MCF 10A (cell line): ENCODE measurements around the gene POU3F1. TPM values are rescaled to one million over a fixed set of nuclear protein-coding genes. Genes with fewer than 3 reads are reported as not detected.

ENCODE experiments used
- Bru-seq: library from RNA; stranded (reverse); fragments of 400-500 nt; gene quantifications from one replicate; lab custom pipeline; 2021; lab: Mats Ljungman, UMichigan
- BruChase-seq, 2 experiments: library from RNA; stranded (reverse); fragments of 400-500 nt; gene quantifications; one replicate each; lab custom pipeline; 2021; lab: Mats Ljungman, UMichigan
- BruUV-seq: library from RNA; stranded (reverse); fragments of 400-500 nt; replicated peaks from 2 replicates; lab custom pipeline; 2021; lab: Mats Ljungman, UMichigan
- CTCF ChIA-PET: fragments of 300-600 bp; sonication (Branson Sonifier 250); formaldehyde crosslinking; extraction: SDS; loops from one replicate; lab custom pipeline; 2021; ENCODE audit warnings: antibody characterized with exemption, inconsistent platforms; lab: Yijun Ruan, JAX
- POLR2A ChIA-PET: fragments of 300-600, 350-650 bp; sonication (Branson Sonifier 250); formaldehyde crosslinking; extraction: SDS; loops from one replicate; lab custom pipeline; 2020; ENCODE audit warnings: antibody characterized with exemption, inconsistent platforms; lab: Yijun Ruan, JAX
- DNase-seq: peaks from one replicate; pipeline ENCODE4 v3.0.0-alpha.2; 2018; ENCODE audit not compliant: unreplicated experiment
- H3K27ac Mint-ChIP-seq: one replicate; pipeline ENCODE4 v1.8.0; 2022; ENCODE audit warnings: mild to moderate bottlenecking, low read depth, mixed read lengths; ENCODE audit not compliant: unreplicated experiment
- H3K27me3 Mint-ChIP-seq: one replicate; pipeline ENCODE4 v1.8.0; 2022; ENCODE audit warnings: mixed read lengths; ENCODE audit not compliant: insufficient read depth, unreplicated experiment
- H3K36me3 Mint-ChIP-seq: one replicate; pipeline ENCODE4 v1.8.0; 2022; ENCODE audit warnings: mild to moderate bottlenecking, moderate library complexity, mixed read lengths; ENCODE audit not compliant: insufficient read depth, unreplicated experiment
- H3K4me1 Mint-ChIP-seq: one replicate; pipeline ENCODE4 v1.8.0; 2022; ENCODE audit warnings: mixed read lengths; ENCODE audit not compliant: insufficient read depth, unreplicated experiment
- H3K4me3 Mint-ChIP-seq: one replicate; pipeline ENCODE4 v1.8.0; 2022; ENCODE audit warnings: mild to moderate bottlenecking, moderate library complexity, mixed read lengths; ENCODE audit not compliant: unreplicated experiment
- H3K9me3 Mint-ChIP-seq: one replicate; pipeline ENCODE4 v1.8.0; 2022; ENCODE audit warnings: mixed read lengths; ENCODE audit not compliant: unreplicated experiment
- intact Hi-C: fragments of 100-400 bp; cut with micrococcal nuclease; formaldehyde crosslinking; loops from 2 replicates; pipeline ENCODE4 v1.14.1; 2022
- long read RNA-seq: library from polyadenylated mRNA; stranded (forward); transcript quantifications from one replicate; pipeline ENCODE4 v2.0.0, GENCODE V29; 2022
- total RNA-seq: library from RNA; stranded (reverse); gene quantifications from 2 replicates; pipeline ENCODE4 v1.2.3, GENCODE V29; 2022
- TF ChIP-seq, protein P1 (sequence below): fragments of 200-600 bp; IDR thresholded peaks from one replicate; pipeline ENCODE4 v1.8.0; 2022; ENCODE audit warnings: antibody characterized with exemption, mild to moderate bottlenecking; ENCODE audit not compliant: unreplicated experiment

Gene POU3F1
- total RNA-seq, result 0.14 TPM in 1 of 2 replicates, not detected in the other
- not detected for Bru-seq, nascent RNA
- BruChase-seq, experiment 1, labeled RNA remaining after a 6-hour chase, result percentile 4 among the genes with signal in this experiment
- BruChase-seq, experiment 2, labeled RNA remaining after a 2-hour chase, result not detected
- long read RNA-seq, result 0 reads

DNA sequence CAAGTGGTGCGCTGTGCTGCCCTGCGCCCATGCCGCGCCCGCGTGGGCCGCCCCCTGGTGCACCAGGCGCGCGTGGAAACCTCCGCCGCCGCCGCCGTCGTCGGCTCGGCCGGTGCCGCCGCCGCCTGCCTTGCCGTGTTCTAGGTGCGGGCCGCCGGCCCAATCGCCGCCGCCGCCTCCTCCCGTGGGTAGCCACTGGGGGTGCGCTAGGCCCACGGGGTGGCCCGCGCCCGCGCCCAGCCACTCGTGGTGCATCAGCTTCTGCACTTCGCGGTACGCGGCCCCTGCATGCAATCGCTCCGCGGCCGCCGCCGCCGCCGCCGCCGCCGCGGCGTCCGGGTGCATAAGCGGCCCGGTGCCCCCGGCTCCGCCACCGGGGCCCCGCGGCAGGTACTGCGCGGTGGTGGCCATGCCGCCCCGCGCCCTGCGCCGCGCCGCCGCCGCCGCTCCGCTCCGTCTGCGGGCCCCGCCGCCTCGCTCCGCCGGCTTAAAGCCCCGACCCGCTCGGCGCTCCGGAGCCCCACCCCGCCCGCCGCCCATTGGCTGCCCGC lies at the start of gene POU3F1:
Gene POU3F1 (minus strand): TSS at position 461 of the 551 bp plus-strand sequence. CDS start 50 bp downstream, at position 411.
- TF ChIP-seq, protein P1, sequence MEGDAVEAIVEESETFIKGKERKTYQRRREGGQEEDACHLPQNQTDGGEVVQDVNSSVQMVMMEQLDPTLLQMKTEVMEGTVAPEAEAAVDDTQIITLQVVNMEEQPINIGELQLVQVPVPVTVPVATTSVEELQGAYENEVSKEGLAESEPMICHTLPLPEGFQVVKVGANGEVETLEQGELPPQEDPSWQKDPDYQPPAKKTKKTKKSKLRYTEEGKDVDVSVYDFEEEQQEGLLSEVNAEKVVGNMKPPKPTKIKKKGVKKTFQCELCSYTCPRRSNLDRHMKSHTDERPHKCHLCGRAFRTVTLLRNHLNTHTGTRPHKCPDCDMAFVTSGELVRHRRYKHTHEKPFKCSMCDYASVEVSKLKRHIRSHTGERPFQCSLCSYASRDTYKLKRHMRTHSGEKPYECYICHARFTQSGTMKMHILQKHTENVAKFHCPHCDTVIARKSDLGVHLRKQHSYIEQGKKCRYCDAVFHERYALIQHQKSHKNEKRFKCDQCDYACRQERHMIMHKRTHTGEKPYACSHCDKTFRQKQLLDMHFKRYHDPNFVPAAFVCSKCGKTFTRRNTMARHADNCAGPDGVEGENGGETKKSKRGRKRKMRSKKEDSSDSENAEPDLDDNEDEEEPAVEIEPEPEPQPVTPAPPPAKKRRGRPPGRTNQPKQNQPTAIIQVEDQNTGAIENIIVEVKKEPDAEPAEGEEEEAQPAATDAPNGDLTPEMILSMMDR, result no peak
- Mint-ChIP-seq H3K9me3 (no peaks in the 10 kb centered on the region), H3K27ac (no peak within 1 kb of the TSS), H3K4me1 (no peaks in the 10 kb centered on the region), H3K36me3 (no peaks in the 10 kb centered on the region), H3K27me3 (peaks cover 35% of the 10 kb centered on the region), H3K4me3 (peak within 1 kb of the TSS; percentile 76)
- POLR2A ChIA-PET, result interaction anchor here (0.9 to 2.0 kb wide), 4 partner anchors 19 to 73 kb away, joined by 3 to 12 read pairs (median 8); partner anchors contain the start of gene UTP11
- BruUV-seq, result no TSS peak
- DNase-seq, result no peak
- CTCF ChIA-PET, result interaction anchor here (0.6 to 1.6 kb wide), 8 partner anchors 10 to 785 kb away, joined by 3 to 8 read pairs (median 3); no protein-coding TSS in a partner anchor
- intact Hi-C loops, result loop anchor here (5.0 kb wide), 1 partner anchor 106 kb away; no protein-coding TSS in a partner anchor

DNA sequence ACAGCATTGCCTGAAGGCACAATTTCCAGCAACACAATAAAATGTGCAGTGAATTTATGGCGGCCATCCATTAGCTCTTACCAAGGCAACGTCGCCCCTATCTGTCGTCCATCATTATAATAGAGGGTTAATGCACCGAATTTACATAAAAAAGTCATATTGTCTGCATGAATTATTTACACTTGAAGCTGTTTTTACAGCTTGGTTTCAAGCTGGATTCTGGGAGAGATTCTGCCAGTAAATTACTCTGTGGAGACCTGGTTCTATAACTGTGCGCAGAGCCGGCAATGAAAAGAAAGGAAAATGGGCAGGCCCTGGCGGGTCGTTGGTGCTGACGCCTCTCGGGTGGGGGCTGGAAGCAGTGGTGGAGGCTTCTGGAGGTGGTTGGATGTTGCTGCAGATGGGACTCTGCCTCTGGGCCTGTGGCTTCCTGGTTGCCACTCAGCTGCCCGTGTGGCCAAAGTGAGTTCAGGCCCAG lies 48.9 kb upstream of the POU3F1 start:
- no peaks in the 10 kb centered on the region for H3K36me3 Mint-ChIP-seq
- peaks cover 8% of the 10 kb centered on the region for H3K27me3 Mint-ChIP-seq
- intact Hi-C loops, result no loop called here
- H3K27ac Mint-ChIP-seq, result no peak overlapping the region
- ChIA-PET CTCF (interaction anchor here (0.6 kb wide), 2 partner anchors 52 to 369 kb away, joined by 3 read pairs; no protein-coding TSS in a partner anchor), POLR2A (no interaction called here)
- DNase-seq, result no peak
- TF ChIP-seq, protein P1, result no peak
- no peak overlapping the region for H3K4me3 Mint-ChIP-seq
- H3K9me3 Mint-ChIP-seq, result no peaks in the 10 kb centered on the region
- BruUV-seq, result no TSS peak
- no peaks in the 10 kb centered on the region for H3K4me1 Mint-ChIP-seq

DNA sequence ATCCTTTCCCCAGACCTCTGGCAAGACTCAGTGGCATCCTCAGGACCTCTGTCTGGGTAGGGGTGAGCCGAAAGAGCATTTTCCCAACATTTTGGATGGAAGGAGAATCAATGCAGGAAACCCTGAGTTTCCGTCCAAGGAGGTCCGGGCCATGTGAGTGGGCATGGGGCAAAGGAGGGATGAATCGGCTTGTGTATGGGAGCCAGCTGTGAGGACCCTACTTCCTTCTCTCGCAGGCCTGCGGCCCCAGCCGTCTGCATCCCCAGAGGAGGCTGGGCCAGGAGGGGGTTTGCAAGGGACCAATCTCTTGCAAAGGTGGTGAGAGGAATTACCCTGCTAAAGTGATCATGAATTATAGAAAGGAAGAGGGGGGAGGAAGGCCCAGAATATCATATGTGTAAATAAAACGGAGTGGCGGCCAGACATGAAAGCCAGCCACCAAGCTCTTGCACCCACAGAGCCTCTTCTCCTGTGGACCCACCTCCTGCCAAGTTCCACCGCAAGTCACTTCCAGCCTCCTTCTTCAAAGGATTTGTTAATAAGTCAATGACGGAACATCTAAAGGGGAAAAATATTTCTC lies 48.2 kb upstream of the POU3F1 start:
- Mint-ChIP-seq H3K4me3 (no peak overlapping the region), H3K4me1 (no peaks in the 10 kb centered on the region), H3K27me3 (peaks cover 15% of the 10 kb centered on the region), H3K9me3 (no peaks in the 10 kb centered on the region), H3K36me3 (no peaks in the 10 kb centered on the region), H3K27ac (no peak overlapping the region)
- TF ChIP-seq, protein P1, result no peak
- no peak for DNase-seq
- intact Hi-C loops, result no loop called here
- CTCF ChIA-PET, result interaction anchor here (0.6 kb wide), 1 partner anchor 51 kb away, joined by 3 read pairs; no protein-coding TSS in a partner anchor
- BruUV-seq, result no TSS peak
- POLR2A ChIA-PET, result no interaction called here
